Retinal pigment epithelial cell (primary cell): ENCODE results near the gene LAMA4.

Source experiments
- DNase-seq: peaks from one replicate; pipeline ENCODE4 v3.0.0-alpha.2; 2010; ENCODE audit warnings: low read depth
- H3K4me3 ChIP-seq: 2 replicates; pipeline ENCODE4 v1.5.1; 2011; ENCODE audit warnings: mild to moderate bottlenecking, low read length, control low read depth, moderate library complexity
- CTCF ChIP-seq: conservative IDR thresholded peaks from 2 replicates; pipeline ENCODE4 v1.5.1; 2011; ENCODE audit warnings: low read depth, low read length, control low read depth, inconsistent platforms

The LAMA4 gene

DNA sequence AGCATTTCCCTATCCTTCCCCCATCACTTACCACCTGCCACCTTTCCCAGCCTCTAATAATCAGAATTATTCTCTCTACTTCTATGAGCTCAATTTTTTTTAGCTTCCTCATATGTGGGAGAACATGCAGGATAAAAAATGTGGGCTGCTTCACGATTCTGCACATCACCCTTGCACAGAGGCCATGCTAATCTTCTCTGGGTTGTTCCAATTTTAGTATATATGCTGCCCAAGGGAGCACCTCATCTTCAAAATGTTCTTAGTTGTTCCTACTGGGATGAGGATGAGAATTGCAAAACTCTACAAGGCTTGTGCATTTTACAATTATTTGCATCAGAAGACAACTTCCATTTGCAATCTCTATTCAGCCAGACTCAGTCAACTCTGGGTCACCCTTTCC, 58.1 kb downstream of the LAMA4 start:
- no peak for DNase-seq
- TF ChIP-seq CTCF: no peak
- H3K4me3 ChIP-seq: no peak overlapping the region

DNA sequence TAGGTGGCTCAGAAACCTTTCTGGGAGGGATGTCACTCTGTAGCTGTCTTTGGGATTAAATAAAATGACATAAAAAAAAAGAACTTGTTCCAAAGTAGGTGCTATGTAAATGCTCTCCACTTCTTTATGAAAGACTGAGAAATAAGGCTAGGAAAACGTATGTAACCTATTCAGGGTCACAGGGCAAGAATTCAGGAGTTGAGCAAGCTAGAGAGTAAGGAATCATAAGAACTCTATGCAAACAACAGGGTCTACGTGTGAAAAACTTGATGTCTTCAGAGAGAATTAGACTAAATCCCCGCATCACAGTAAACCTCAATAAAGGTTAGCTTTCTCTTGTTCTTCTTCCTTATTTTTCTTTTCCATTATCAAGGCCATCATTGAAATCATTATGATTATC, 59.2 kb downstream of the LAMA4 start:
- H3K4me3 ChIP-seq: no peak overlapping the region
- no peak for TF ChIP-seq CTCF
- no peak for DNase-seq

GRCh38 chr6:112194511-112194910, 59.9 kb downstream of the LAMA4 start:
- no peak overlapping the region for H3K4me3 ChIP-seq
- no peak for DNase-seq
- no peak for TF ChIP-seq CTCF

DNA sequence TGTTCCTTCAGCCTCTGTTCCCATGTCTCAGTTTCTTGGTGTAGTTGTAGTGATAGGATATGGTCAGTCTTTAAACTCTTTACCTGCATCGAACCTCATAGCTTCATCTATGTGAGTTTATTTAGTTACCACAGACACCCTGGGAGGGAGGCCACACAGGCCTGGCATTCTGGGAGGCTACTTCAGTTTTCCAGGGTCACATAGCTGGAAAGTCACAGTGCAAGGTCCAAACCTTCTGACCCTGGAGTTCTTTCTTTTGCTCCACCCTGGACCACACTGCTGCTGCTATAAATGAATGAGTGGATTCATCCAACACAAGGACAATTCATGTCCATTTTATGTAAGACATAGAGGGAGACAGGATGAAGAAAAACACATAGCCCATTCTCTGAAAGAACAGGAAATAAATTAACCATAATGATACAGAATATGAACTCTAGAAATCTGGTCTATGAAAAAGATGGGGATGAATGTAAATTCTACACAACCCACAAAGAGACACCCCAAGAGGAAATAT, 60.8 kb downstream of the LAMA4 start:
- H3K4me3 ChIP-seq: no peak overlapping the region
- TF ChIP-seq CTCF: no peak
- no peak for DNase-seq

GRCh38 chr6:112193117-112193516, 61.2 kb downstream of the LAMA4 start:
- no peak overlapping the region for H3K4me3 ChIP-seq
- TF ChIP-seq CTCF: no peak
- DNase-seq: no peak

- TF ChIP-seq CTCF: no peak
- no peak overlapping the region for H3K4me3 ChIP-seq
These were observed 62.8 kb downstream of the LAMA4 start for GRCh38 chr6:112191509-112192020.

GRCh38 chr6:112190164-112190563, 64.2 kb downstream of the LAMA4 start:
- no peak overlapping the region for H3K4me3 ChIP-seq
- no peak for TF ChIP-seq CTCF
- no peak for DNase-seq

More at GRCh38 chr6:112191509-112192020, 62.8 kb downstream of the LAMA4 start:
- no peak for DNase-seq
